UCSD-AML1 (cell line): ENCODE measurements around the gene ZSCAN5A.
"Not testable (repeated sequence)": the region's sequence is repeated elsewhere in the genome, so short reads cannot be mapped to it uniquely, and the experiment has no call there.

Experiments used
- DNase-seq: peaks from one replicate; lab custom pipeline; 2025; ENCODE audit not compliant: unreplicated experiment; lab: John Stamatoyannopoulos, UW

ZSCAN5A gene

DNA sequence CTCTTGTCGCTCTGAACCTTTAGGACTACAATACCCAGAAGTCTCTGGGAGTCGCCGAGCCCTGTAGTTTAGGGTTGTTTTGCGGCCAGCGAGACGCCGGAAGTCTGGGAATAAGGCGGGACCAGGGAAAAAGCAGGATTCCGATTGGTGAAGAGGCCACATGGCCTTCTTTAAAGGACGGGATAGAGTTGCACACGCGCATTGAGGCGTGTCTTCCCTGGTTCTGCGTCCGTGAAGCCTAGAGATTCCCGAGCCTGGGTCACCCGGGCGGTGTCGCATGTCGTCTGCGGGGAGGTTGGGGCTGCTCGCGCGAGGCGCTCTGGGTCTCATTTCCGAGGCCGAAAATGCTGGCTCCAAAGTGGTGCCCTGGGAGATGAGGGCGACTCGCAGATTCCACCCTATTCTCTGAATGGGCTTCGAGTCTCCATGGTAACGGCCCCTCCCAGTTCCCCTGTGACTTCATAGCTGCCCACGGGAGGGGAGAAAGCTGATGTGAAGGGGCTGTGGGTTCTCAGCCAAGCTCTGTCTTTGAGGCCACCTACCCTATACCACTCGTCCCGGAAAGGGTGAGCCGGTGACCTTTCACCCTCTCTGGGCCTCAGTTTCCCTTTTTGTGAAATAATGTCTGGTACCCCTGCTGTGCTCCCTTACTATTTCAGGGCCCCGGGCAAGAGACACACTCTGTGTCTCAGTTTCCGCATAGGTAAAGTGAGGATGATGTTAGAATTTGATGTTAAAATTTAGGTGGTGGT lies 614 bp upstream of the ZSCAN5A start:
- DNase-seq = peak; percentile 92

DNA sequence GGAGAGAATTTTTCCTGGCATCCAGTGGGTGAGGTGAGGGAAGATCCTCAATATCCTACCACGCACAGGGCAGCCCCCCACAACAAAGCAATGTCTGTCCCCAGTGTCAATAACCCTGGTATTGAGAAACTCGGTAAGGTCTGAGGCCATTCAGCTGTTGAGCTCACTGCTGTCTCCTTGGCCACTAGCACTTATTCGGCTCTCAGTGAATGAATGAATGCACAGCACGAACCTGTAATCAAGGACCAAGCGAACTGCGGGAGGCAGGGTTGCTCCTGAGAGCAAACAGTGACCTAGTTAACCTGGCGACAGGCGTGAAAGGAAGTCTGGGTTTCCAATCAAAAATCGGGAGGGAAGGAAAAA lies 640 bp downstream of the ZSCAN5A start:
- DNase-seq = no peak

DNA sequence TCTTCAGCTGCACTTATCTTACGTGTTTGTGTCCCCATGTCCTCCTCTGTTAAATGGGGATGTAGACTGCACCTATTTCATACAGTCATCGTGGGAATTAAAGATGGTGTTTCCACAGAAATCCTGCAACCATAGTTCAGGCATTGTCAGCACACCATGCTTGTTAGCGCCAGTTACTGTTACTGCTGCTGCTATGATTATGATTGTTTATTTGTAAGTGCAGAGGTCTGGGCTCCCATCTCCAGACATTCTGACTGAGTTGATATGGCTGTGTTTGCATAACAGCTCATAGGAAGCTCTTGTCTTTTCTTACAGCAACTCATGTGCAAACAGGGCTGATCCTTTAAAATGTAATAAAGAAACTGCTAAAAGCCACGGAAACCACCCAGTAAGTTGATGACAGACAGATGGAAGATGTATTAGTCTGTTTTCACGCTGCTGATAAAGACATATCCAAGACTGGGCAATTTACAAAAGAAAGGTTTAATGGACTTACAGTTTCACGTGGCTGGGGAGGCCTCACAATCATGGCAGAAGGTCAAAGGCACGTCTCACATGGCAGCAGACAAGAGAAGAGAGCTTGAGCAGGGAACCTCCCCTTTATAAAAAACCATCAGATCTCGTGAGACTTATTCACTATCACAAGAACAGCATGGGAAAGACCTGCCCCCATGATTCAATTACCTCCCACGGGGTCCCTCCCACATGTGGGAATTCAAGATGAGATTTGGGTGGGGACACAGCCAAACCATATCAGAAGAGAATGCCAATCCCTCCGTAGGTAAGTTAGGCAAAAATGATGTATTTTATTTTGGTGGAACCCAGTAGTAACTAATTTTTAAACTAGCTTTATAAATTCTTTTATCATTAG lies 1.6 kb downstream of the ZSCAN5A start:
- no peak for DNase-seq

DNA sequence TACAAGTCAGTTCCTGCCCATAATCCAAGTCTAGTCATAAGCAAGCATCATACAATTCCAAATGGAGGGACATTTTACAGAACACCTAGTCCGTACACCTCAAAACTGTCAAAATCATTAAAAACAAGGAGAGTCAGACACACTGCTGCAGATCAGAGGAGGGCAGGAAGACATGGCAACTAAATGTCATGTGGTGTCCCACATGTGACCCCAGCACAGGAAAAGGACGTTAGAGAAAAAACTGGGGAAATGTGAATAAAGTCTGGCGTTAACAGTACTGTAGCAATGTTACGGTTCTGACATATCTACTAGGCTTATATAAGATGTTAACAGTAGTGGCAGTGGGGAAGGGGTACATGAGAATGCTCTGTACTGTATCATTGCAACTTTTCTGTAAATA lies 2.3 kb downstream of the ZSCAN5A start:
- DNase-seq = no peak

DNA sequence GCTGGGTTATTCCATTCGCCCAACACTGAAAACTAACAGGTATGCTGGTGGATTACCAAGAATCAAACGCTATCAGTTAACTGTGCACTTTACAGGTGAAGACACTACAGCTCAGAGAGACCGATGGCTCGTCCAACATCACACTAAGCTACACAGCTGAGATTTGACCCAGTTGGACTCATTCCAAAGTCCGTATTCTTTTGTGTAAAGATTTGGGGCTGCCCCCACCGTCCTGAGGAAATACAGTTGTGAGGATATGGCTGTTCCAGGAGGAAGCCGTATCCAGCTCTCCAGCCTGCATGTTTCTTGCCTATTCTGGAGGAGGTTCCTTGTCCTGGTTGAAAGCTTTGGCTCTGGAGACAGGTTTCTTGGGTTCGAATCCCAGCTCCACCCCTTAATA lies 4.2 kb downstream of the ZSCAN5A start:
- DNase-seq = no peak

DNA sequence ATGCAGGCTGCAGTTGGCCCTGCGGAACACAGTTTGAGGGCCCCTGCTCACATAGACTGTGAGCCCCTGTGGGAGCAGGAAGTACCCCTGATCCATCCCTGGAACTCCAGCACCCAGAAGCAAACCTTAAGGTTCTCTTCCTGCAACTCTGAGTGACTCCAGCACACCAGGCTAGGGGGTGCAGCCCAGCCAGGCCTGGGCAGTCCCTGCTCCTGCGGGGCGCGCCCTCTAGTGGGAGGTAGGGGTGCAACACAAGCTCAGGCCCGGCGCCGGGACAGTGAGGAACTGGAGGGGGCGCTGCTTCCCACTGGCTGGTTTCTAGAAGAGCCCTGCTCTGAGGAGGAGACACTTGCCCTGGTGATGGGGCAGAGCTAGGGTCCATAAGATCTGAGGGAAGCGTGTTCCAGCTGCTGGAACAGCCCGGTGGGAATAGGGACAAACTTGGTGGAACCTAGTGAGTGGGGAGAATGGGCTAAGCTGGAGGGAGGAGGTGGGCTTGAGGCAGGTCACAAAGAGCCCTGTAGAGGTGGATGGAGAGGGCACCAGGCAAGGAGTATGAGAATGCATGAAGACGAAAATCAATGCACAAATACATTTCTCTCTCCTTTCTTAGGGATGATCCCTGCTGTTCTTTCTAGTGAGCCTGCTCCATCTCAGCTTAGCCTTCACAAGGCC lies 5.0 kb downstream of the ZSCAN5A start:
- DNase-seq = peak; percentile 78

DNA sequence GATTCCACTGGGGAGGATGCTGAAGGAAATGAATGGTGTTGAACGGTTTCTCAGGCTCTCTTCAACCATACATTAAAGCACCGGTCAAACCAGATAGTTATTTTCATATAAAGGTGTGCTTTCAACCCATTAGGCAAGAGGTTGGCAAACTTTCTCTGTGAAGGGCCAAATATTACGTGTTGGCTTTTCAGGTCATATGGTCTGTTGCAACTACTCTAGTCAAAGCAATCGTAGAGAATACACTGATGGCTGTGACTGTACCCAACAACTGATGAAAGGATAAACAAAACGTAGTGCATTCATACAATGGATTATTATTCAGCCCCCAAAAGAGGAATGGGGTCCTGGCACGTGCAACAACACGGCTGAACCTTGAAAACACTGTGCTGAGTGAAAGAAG lies 5.8 kb downstream of the ZSCAN5A start:
- no peak for DNase-seq

DNA sequence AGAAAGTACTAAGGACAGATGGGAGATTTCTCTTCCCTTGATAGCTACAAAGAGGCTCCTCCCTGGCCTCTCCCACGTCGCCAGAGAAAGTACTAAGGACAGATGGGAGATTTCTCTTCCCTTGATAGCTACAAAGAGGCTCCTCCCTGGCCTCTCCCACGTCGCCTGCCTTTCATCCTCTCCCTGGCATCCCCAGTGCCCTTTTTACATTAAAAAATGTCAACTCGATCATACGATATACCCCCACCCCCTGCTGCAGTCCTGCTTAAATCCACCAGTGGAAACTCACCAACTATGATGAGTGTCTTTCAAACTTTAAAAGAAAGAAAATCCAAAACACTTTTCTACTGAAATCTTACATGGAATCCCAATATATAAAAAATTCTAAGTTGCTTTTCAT lies 7.6 kb downstream of the ZSCAN5A start:
- DNase-seq = not testable (repeated sequence)

DNA sequence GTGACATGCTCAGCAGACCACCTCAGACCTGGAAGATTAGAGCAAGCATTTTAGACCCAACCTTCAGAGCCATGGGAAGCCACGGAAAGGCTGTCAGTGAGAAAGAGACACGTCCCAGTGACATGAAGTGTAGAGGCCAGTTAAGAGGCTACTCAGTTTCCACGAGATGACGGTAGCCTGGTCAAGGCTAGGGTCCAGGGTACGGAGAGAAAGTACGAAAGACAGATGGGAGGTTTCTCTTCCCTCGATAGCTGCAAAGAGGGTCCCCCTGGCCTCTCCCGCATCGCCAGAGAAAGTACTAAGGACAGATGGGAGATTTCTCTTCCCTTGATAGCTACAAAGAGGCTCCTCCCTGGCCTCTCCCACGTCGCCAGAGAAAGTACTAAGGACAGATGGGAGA lies 8.6 kb downstream of the ZSCAN5A start:
- no peak for DNase-seq

DNA sequence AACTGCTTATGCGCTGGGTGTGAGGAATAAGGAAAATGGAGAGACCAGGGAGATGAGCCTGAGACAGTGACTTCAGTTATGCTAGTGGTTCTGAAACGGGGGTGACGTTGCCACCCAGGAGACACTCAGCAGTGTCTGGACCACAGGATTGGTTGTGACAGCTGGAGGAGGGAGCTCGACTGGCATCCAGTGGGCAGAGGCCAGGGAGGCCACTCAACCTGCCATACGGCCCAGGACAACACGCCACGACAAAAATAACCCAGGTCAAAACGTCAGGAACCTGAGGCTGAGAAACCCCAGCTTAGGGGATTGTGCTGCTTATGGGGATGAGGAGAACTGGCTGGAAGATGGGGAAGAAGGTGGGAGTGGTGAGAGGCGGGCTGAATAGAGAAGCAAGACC lies 10.4 kb downstream of the ZSCAN5A start:
- DNase-seq = no peak

DNA sequence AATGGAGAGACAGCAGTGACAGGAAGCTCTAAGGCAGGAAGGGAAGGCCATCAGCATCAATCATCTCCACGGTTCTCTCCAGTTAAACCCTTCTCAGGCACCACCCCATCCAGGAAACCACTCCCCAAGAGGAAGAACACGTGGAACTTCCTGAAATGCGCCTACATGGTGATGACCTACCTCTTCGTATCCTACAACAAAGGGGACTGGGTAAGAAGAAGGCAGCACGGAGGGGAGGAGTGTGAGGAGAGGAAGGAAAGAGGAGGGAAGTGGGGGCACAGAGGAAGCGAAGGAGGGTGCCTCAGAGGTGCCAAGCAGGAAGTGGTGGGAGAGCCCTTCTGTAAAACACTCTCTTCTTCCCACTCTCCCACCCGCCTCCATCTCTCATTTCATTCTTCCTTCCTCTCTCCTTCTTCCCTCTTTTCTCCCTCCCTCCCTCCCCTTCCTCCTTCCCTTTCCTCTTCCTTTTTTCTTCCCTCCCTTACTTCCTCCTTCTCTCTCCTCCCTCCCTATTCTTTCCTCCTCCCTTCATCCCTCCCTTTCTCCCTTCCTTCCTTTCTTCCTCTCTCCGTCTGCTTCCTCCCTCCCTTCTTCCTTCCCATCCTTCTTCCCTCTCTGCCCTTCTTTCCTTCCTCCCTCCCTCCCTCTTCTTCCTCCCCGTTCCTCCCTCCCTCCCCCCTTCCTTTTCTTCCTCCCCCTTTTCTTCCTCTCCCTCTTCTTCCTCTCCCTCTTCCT lies 12.6 kb downstream of the ZSCAN5A start:
- no peak for DNase-seq

DNA sequence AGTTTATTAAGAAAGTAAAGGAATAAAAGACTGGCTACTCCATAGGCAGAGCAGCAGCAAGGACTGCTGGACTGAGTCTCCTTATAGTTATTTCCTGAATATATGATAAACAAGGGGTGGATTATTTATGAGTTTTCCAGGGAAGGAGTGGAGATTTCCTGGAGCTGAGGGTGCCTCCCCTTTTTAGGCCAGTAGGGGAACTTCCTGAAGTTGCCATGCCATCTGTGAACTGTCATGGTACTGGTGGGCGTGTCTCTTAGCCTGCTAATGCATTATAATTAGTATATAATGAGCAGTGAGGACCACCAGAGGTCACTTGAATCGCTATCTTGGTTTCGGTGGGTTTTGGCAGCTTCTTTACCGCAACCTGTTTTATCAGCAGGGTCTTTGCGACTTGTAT lies 13.5 kb downstream of the ZSCAN5A start:
- no peak for DNase-seq

DNA sequence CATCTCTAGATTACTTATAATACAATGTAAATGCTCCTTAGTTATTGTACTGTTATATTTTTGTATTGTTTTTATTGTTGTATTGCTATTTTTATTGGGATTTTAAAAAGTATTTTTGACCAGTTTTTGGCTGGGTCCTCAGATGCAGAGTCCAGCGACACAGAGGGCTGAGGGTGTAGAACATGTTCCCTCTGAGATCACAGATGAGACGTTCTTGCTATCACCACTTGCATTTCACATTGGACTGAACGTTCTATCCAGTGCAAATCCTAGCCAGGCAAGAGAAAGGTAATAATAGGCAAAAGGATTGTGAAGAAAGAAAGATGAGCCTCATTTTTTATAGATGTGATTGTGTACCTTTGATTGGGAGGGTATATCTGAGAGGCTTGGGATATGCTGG lies 15.0 kb downstream of the ZSCAN5A start:
- DNase-seq = no peak

DNA sequence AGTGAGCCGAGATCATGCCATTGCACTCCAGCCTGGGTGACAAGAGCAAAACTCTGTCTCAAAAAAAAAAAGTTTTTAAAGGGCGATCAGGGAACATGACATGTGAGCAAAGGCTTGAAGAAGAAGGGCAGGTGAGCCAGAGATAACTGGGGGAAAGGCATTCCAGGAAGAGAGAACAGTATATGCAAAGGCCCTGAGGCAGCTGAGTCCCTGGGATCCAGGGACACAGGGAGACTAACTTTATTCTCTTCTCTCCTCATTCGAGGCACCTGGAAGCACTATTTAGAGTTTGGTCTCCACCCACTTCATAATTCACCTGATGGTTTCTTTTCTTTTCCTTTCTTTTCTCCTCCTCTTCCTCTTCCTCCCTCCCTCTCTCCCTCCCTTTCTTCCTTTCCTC lies 17.6 kb downstream of the ZSCAN5A start:
- no peak for DNase-seq

DNA sequence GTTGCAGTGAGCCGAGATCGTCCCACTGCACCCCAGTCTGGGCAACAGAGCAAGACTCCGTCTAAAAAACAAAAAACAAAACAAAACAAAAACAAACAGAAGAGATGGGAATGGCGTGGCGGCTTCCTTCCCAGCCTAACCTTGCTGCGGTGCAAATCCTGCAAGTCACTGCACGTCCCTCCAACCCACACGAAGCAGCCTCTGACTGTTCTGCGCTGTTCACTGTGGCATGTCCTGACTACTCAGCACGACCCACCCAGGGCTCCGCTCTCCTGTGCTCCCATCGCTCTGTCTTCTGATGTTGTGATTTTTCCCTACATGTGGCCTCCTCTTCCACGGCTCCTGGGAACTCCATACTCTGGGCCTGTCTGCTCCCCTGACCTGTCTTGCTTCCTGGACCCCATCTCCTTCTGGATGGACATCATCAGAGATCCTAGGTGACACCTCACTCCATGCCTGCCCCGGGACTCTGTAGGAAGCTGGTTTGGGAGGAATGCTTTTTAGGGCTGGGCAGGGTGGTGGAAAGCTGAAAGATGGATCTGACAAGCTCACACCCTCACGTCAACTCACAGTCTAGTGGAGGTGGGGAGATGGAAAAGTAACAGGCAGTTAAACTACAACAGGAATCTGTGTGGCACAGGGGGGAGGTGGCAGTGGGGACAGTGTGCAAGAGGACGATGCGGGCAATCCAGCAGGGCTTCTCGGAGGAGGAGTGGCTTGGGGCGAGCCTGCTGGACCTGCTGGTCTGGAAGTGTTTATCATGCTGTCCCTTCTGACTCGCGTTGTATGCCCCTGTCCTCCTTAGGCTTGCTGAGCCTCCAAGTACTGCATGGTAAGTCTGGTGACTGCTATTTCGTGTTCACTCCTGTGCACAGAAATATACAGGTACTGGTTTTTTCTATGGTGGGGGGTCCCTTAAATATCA lies 18.8 kb downstream of the ZSCAN5A start:
- DNase-seq = no peak

DNA sequence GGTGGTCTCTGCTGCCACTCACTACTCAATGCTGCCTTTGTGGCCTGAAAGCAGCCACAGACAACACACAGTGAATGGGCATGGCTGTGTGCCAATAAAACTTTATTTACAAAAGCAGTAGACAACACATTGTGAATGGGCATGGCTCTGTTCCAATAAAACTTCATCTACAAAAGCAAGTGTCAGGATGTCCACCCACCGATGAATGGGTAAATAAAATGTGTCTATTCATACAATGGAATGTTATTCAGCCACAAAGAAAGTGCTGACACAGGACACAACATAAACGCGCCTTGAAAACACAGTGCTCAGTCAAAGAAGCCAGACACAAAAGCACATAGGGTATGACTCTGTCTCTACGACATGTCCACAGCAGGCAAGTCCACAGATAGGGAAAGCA lies 20.1 kb downstream of the ZSCAN5A start:
- no peak for DNase-seq

DNA sequence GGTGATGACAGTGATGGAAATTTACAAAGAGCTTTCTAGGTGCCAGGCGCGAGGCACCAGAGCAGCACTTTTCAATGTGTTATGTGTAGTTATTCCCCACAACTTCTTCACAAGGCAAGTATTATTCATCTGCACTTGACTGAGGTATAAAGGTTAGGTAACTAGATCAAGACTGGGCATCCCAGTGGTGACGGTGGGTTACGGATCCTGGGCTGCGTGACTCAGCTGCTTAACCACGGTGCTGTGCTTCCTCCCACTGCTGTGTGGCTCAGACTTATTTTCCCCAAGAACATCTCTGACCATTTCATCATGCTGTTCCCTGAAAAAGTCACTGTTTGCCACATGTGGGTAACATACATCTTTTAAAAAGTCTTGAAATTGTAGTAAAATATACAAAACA lies 22.8 kb downstream of the ZSCAN5A start:
- no peak for DNase-seq

DNA sequence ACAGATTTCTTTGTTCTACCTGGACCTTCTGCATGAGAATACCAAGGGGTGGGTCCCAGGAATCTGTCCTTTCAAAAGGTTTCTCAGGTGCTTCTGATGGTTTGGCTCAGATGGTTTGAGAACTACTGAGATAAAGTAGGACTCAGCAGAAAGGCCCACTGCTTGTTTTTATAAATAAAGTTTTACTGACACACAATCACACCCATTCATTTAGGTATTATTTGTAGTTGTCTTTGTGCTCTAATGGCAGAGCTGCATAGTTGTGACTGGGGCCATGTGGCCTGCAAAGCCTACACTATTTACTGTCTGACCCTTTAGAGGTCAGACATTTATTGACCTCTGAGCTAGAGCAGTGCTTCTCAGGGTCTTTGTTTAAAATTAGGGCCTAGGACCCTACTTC lies 24.5 kb downstream of the ZSCAN5A start:
- no peak for DNase-seq

DNA sequence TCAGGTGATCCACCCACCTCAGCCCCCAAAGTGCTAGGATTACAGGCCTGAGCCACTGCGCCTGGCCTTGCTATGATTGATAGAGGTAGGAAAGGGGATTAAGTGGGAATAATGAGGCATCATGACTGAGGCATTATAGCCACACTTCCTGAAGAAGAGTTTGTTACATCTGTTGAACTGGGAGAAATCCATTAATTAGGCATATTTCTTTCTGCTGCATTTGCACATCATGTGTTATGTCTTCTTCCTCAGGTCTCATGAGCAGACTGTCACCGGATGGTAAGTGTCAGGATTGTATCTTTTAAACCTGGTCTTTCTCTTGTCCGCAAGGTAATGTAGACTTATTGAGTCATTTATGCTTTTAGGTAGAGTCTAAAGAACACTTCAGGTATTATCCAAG lies 29.9 kb downstream of the ZSCAN5A start:
- DNase-seq = no peak

DNA sequence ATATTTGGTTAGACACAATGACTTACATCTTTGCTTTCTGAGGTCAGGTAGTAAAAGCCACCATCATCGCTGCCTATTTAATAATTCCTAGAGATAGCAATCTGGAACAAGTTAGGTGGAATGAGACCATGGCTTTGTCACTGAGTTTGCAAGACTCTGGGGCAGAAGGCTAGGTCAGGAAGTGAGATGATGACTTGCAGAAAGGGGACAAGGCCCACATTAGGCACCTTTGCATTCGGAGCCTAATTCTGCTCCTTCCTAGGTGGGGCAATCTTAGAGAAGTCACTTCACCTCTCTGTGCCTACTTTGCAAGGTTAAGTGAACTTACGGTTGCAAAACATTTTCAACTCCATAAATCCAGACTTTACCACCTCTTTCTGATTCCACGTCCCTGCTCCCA lies 31.8 kb downstream of the ZSCAN5A start:
- DNase-seq = no peak
